HG02798 (cell line): ENCODE data around the gene CCDC107.
"Not testable (repeated sequence)": the region's sequence is repeated elsewhere in the genome, so short reads cannot be mapped to it uniquely, and the experiment has no call there.

ENCODE experiments used
- ATAC-seq: cut with Tn5 transposase; IDR thresholded peaks from one replicate; pipeline ENCODE4 v1.9.1; 2021; ENCODE audit warnings: mild to moderate bottlenecking; ENCODE audit not compliant: unreplicated experiment, poor library complexity

CCDC107 gene

GRCh38 chr9:35658137-35658967 lies at the start of gene CCDC107:
CCDC107 (plus strand) TSS chr9:35658292; CDS start chr9:35658380, 88 bp downstream.
- peak; percentile 75 for ATAC-seq

GRCh38 chr9:35609001-35609819 lies 48.9 kb upstream of the CCDC107 start:
- no peak for ATAC-seq

DNA sequence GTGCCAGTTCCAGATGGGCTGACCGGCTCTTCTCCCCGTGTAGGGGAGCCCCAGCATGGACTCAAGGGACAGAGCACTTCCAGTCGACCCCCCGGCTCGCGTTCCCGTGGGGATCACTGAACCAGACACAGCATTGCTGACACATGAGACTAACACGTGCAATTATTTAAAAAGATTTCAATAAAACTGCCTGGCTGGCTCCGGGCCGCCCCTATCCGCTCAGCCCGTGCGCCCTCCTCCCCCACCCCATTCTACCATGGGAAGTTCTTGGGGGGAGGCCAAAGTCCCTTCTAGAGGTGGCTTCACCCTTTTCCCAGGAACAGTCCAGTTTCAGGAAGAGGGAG lies 48.3 kb upstream of the CCDC107 start:
- no peak for ATAC-seq

GRCh38 chr9:35611230-35611797 lies 46.8 kb upstream of the CCDC107 start:
- ATAC-seq = peak; percentile 64

- not testable (repeated sequence) for ATAC-seq
Measured at GRCh38 chr9:35612066-35612465, 46.0 kb upstream of the CCDC107 start.

DNA sequence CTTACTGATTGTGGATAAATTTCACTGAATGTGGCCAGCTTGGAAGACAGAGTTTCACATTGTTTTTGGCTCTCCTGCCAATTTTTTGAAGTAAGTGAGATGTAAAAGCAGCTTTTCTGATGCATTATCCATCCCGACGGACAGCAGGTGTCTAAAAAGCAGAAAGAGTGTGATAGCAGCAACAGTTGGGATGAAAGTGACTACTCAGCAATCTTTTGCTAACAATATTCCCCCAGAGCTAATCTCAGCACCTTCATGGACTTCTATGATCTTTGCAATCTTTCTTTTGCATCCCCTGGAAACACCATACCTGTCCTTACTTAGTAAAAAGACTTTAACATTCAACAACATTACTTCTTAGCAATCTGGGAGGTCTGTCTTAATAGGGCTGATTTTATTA lies 45.2 kb upstream of the CCDC107 start:
- no peak for ATAC-seq

DNA sequence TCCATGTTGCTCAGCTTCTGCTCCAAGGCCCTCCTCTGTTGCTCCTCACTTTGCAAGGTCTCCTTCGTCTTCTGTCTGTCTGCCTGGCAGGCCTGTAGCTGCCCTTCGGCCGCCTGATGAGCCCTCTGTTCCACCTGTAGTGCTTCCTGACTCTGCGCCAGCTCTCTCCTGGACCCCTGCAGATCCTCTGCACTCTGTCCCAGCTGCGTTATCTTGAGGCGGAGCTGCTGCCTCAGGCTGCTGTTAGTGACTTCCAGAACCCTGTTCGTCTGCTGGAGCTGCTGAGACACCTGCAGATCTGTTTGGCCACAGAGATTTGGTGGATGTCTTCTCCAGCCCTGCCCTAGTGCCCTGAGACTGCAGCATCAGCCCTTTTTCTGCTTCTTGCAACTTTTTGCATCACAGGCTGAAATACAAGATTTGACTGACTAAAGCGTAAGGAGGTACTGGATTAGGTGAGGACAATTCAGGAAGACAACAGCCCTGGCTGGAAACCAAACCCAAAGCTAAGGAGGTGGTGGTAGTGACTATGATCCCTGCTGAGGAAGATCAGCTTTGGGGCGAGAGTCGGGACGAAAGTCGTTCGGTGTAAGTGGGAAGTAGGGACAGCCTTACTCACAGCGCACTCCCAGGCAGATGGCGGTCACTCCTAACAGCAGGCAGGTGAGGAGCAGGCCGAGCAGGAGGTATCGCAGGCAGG lies 42.0 kb upstream of the CCDC107 start:
- no peak for ATAC-seq

DNA sequence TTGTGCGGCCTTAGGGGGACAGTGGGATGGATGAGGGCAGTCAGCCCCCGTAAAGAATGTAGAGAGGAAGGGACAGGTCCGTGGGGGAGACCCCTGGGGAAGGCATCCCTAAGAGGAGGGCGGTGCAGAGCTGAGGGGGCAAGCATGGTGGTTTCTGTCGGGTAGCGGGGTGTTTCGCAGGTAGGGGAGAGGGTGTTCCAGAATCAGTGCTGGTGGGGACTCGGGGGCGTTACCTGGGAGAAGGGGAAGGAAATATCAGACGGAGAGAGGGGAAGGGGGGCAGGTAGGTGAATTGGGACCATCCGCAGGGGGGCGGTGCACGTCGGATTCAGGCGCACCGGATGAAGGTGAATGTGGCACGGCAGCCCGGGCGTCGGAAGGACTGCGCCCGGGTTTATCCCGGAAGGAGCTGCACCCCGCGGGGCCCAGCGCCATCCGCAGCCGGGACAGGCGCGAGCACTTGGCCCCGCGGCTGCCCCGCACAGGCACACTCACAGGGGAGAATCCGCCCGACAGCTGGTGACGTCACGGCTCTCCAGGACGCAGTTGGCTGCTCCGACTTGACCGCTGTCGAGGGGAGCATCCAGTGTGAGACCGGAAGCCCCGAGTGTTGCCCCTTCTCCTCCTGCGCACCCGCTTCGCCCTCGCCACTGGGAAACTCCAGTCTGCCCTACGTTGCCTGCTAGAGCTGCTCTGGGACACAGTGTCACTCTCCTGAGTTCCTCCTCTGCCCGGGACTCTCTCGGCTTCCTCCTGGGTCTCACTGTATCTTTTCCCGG lies 41.2 kb upstream of the CCDC107 start:
- peak; percentile 42 for ATAC-seq

DNA sequence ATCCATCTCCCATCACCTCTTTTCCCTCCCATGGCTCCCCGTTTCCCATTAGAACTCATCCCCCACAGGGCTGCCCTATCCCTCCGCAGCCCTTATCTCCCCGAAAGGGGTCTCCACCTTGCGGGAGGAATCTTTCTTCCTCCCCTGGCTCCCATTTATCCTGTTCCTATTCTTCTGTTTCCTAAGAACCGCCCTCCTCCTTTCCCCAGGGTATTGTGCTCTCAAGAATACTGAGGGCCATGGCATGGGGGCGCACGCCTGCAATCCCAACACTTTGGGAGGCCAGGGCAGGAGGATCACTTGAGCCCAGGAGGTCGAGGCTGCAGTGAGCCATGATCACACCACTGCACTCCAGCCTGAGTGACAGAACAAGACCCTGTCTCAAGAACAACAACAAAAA lies 40.5 kb upstream of the CCDC107 start:
- no peak for ATAC-seq

- no peak for ATAC-seq
Measured at GRCh38 chr9:35618325-35618727, 39.8 kb upstream of the CCDC107 start, which contains the start of gene CD72. CD72 (minus strand) TSS chr9:35618413; CDS start chr9:35618303, 110 bp downstream.

- ATAC-seq = peak; percentile 44
Measured at GRCh38 chr9:35618854-35619799, 39.0 kb upstream of the CCDC107 start.

- ATAC-seq = peak; percentile 59
Measured at GRCh38 chr9:35619800-35620158, 38.3 kb upstream of the CCDC107 start.

GRCh38 chr9:35627575-35627974 lies 30.5 kb upstream of the CCDC107 start:
- ATAC-seq = no peak

GRCh38 chr9:35628389-35628991 lies 29.6 kb upstream of the CCDC107 start:
- no peak for ATAC-seq

GRCh38 chr9:35629597-35629996 lies 28.5 kb upstream of the CCDC107 start:
- ATAC-seq = no peak

DNA sequence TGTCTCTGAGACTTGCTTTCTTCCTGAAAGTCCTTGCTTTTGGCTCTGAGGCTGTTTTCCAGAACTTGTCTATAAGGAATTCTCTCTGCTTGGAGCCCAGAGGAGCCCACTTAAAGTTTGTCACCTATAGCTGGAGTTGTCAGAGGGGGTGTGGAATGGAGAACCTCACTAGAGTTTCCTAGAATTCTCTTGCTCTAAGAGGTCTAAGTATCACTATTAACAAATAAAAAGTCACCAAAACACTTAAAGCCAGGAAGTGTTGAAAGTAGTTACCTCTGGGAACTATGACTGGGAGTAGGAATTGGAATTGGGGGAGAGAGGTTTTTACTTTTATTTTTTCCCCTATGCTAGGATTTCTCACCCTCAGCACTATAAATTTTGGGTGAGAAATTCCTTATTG lies 22.4 kb upstream of the CCDC107 start:
- no peak for ATAC-seq

GRCh38 chr9:35636135-35636876 lies 21.8 kb upstream of the CCDC107 start:
- ATAC-seq = no peak

GRCh38 chr9:35636877-35637246 lies 21.2 kb upstream of the CCDC107 start:
- ATAC-seq = not testable (repeated sequence)
